H54 (cell line): Measurements from ENCODE around the gene OR7A10.

Source experiments
- DNase-seq: peaks from one replicate; pipeline ENCODE4 v3.0.0; 2011; ENCODE audit warnings: low spot score, mixed read lengths; ENCODE audit not compliant: insufficient read length
- FAIRE-seq: peaks from 3 replicates; lab custom pipeline; 2011; peaks lifted over from hg19 to GRCh38; lab: Jason Lieb, UNC
- POLR2A ChIP-seq: IDR thresholded peaks from 2 replicates; pipeline ENCODE4 v1.6.1; 2011; ENCODE audit warnings: low read depth, mild to moderate bottlenecking, low read length

The OR7A10 gene

DNA sequence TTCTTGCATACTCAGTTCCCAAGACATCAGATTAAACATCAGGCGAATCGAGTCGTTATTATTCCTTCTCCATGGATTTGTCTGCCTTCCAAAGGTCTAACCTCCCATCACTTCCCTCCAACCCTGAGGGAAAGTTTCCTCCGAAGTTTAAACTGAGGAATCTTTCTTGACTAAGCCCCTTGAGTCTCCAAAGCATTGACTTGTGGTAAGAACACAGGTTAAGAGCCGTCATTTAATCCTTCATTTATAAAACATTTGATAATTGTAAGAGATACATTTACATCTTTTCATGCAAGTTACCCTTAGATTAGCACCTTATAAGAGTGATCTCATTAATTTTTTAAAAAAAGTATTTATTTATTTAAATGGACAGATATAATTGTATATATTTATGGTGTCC, at the start of gene OR7A10:
OR7A10 (minus strand) TSS at position 101 of the 400 bp plus-strand sequence. CDS start 7,045 bp downstream, outside the sequence.
- FAIRE-seq (no peak), DNase-seq (no peak)
- TF ChIP-seq POLR2A, result no peak

DNA sequence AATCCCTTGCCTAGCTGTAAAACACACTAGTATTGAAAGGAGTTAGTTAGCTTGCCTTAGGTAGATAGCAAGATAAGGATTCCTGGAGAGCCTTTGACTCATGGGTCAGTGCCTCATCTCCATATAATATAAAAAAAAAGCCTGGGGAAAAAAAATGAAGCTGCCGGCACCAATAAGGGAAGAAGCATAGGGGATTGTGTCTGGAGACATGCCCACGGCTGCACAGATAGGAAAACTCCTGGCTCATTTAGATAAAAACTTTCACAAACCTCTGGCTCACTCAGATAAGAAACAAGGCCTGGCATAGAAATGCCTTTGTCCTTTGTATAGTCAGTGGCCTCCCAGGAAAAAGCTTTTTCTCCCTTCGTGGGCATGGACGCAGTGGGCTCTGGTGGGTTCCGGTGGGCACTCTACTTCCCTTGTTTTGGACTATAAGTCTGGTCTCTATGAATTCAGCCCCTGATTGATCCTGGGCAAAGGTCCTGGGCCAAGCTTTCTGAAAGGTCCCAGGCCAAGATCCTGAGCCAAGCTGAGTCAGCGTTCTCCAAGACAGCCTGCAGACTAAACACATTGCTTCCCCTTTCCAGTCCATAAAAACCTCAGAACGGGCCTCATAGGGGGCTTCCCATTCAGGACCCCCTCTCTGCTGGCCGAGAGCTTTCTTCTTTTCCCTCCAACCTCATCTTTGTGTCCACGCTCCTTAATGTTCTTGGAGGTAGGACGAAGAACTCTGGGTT, 42.1 kb upstream of the OR7A10 start:
- TF ChIP-seq POLR2A, result no peak
- no peak for DNase-seq
- FAIRE-seq, result no peak

- FAIRE-seq (no peak), DNase-seq (no peak)
- TF ChIP-seq POLR2A, result no peak
Observed at GRCh38 chr19:14889994-14890642, 41.4 kb upstream of the OR7A10 start.

- FAIRE-seq (no peak), DNase-seq (no peak)
- no peak for TF ChIP-seq POLR2A
Observed at GRCh38 chr19:14886032-14886431, 37.3 kb upstream of the OR7A10 start, which contains the start of gene OR7A17. Gene OR7A17, minus strand, starts transcription at chr19:14886132. Its CDS starts 4,777 bp downstream, at chr19:14881355.

DNA sequence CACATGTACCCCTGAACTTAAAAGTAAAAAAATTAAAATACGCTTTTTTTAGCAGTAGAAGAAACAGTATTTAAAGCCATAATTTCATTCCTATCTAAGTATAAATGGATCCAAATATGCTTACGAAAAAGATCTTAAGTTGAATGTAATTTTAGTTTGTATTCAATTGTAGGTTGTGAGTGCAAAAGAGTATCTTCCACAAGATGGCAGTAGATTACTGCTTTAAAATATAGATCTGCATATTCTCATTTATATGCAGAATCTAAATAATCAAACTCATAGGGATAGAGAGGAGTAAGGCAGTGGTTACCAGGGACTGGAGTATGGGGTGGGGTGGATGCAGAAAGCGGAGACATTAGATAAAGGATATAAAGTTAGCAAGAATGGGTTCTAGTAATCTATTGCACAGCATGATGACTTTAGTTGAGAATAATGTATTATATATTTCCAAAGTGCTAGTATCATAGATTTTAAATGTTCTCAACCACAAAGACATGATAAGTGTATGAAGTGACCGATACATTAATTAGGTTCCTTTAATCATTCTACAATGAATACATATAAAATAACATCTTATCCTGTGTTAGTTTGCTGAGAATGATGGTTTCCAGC, 23.0 kb upstream of the OR7A10 start:
- no peak for TF ChIP-seq POLR2A
- FAIRE-seq, result peak; percentile 33
- DNase-seq, result no peak

GRCh38 chr19:14868497-14868896, 19.8 kb upstream of the OR7A10 start:
- FAIRE-seq (no peak), DNase-seq (no peak)
- TF ChIP-seq POLR2A, result no peak

DNA sequence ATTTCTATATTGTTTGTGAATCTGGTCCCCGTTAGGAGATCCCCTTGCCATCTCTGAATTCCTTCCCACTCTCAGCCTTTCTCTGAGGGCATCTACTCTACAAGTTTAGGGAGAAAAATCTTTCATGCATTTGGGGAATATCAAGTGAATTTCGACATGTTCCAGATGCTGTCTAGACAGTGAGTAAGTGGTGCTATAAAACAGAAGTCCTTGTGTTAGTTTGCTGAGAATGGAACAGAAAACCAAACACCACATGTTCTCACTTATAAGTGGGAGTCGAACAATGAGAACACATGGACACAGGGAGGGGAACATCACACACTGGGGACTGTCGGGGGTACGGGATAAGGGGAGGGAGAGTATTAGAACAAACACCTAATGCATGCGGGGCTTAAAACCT, 5.1 kb downstream of the OR7A10 start:
- TF ChIP-seq POLR2A, result no peak
- FAIRE-seq, result no peak

GRCh38 chr19:14843169-14843568, 5.6 kb downstream of the OR7A10 start:
- DNase-seq, result no peak
- TF ChIP-seq POLR2A, result no peak
- no peak for FAIRE-seq

More for the DNA sequence above, 5.1 kb downstream of the OR7A10 start:
- DNase-seq, result no peak

DNA sequence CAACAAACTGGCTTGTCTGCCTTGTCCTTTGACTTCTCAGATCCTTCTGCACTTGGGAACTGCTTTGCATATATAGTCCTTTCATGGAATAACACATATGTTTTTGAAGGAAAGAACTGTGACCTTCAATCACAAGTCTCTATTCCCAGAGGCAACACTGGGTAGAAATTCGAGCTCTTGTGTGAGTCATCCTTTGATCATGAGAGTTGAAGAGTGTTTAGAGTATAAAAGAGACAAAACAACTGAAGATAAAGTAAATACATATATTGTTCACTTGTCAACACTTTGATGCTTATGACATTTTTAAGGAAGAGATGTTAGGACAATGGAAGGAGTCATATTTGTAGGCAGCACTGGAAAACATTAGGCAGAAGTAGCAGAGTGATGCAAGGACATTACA, 8.5 kb downstream of the OR7A10 start:
- FAIRE-seq, result no peak
- DNase-seq, result no peak
- no peak for TF ChIP-seq POLR2A

DNA sequence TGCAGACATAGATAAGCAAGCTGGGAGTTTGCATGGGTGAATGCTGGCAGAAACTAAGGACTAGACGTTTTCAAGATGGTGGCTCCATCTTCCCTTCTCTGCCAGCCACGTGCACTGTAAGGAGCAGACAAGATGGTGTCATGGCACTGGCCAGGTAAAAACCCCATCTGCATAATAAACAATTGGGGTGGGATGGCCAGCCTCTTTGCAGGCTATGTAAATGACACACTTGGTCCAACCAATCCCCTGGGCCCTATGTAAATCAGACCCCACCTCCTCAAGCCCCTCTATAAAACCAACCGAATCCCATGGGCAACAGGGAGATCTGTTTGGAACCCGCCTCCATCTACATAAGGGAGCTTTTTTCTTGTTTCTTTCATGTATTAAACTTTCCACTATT, 11.3 kb downstream of the OR7A10 start:
- FAIRE-seq, result no peak
- no peak for DNase-seq

DNA sequence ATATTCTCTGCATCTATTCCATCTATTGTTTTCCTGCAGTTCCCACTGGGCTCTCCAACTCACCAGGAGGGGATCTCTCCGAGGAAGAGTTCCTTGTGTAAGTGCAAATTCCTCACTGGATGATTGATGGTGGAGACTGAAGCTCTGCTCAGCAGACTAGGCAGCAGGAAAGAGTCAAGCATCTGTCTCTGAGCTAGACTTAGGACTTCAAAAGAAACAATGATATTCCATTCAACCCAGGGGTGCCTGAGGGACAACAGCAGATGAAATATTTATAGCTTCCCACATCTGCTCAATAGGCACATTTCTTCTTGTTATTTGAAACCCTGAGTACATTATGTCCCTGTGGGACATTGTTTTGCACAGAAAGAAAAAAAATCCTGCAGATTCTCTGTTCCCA, 13.7 kb downstream of the OR7A10 start, which contains the start of the genes OR7A5 and OR7C1:
OR7A5 (minus strand) TSS at position 175 of the 400 bp plus-strand sequence. CDS start 6,944 bp downstream, outside the sequence.
OR7C1 (minus strand) TSS at position 175 of the 400 bp plus-strand sequence. CDS start 35,049 bp downstream, outside the sequence.
- no peak for TF ChIP-seq POLR2A
- FAIRE-seq (no peak), DNase-seq (no peak)

More for the DNA sequence above, 11.3 kb downstream of the OR7A10 start:
- no peak for TF ChIP-seq POLR2A

- TF ChIP-seq POLR2A, result no peak
- FAIRE-seq, result no peak
- DNase-seq, result no peak
Observed at GRCh38 chr19:14830702-14831101, 18.0 kb downstream of the OR7A10 start.

DNA sequence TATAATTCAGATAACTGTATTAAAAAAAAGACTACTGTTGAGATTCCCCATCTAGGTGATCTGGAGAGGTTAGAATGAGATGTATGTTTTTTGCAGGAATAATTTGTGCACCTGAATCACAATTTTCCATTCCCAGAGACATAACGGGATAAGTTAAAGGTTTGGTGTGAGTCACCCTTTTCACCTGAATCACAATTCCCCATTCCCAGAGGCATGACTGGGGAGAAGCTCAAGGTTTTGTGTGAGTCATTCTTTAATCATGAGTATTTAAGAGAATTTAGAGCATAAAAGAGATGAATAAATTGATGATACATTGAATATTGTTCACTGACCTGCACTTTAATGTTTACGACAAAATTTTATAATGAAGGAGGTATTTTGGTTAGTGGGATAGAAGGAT, 22.7 kb downstream of the OR7A10 start:
- DNase-seq (no peak), FAIRE-seq (no peak)
- TF ChIP-seq POLR2A, result no peak

- FAIRE-seq (no peak), DNase-seq (no peak)
- TF ChIP-seq POLR2A, result no peak
Observed at GRCh38 chr19:14821937-14822336, 26.8 kb downstream of the OR7A10 start.

DNA sequence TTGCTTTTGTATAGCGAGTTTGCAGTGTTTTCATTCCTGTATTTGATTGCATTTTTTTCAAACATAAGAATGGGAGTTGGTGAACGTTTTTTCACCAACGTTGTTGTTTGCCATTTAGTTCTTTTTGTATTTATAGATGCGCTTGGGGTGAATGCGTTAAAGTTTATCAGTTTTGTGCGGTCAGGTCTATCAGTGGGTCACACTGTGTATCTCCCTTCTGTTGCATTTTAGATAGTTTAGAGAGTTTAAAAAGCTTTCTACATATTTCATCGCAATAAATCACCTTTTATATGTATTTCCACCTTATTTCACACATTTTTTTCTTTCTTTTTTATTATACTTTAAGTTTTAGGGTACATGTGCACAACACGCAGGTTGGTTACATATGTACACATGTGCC, 30.1 kb downstream of the OR7A10 start:
- no peak for DNase-seq
- FAIRE-seq, result no peak
- no peak for TF ChIP-seq POLR2A
